HepG2 (cell line): ENCODE data around the gene OR4D9. TPM values are rescaled to one million over a fixed set of nuclear protein-coding genes. Genes with fewer than 3 reads are reported as not detected.

Experiments used
- ATAC-seq: fragments of 200-7000 bp; cut with Tn5 transposase; 3 replicates; pipeline ENCODE4 v1.9.1; 2020; ENCODE audit warnings: mild to moderate bottlenecking, moderate library complexity
- BruUV-seq: library from RNA; stranded (reverse); fragments of 400-500 nt; replicated peaks from 2 replicates; lab custom pipeline; 2021; lab: Mats Ljungman, UMichigan
- CTCF ChIA-PET: fragments of 300-600 bp; formaldehyde crosslinking; extraction: SDS; loops from one replicate; lab custom pipeline; 2021; ENCODE audit warnings: low total read pairs, inconsistent platforms, low intra/inter-chr PET ratio; lab: Yijun Ruan, JAX
- POLR2A ChIA-PET: fragments of 350-600 bp; sonication (Branson Sonifier 250); formaldehyde crosslinking; loops from one replicate; lab custom pipeline; 2020; ENCODE audit warnings: antibody characterized with exemption, inconsistent platforms; lab: Yijun Ruan, JAX
- DNase-seq: peaks from one replicate; pipeline ENCODE4 v3.0.0-alpha.2; 2015; ENCODE audit warnings: low spot score
- FAIRE-seq: peaks from 3 replicates; lab custom pipeline; 2011; peaks lifted over from hg19 to GRCh38; lab: Jason Lieb, UNC
- H2AFZ ChIP-seq: one replicate; pipeline ENCODE4 v1.6.1; 2011; ENCODE audit warnings: low read length, inconsistent platforms
- H3K27ac ChIP-seq: fragments of 300-600 bp; 3 replicates; pipeline ENCODE4 v1.8.0; 2011; ENCODE audit warnings: mixed run types, mild to moderate bottlenecking, mixed read lengths, low read length, inconsistent platforms; ENCODE audit not compliant: insufficient read depth; ENCODE audit errors: extremely low read length
- H3K27me3 ChIP-seq, 2 experiments: fragments of 200-600 bp in 1 of 2; 2 replicates in 1 of 2; 3 replicates in 1 of 2; pipeline versions ENCODE4 v1.6.0 to v1.8.0; 2011; ENCODE audit warnings: low read length in 2 of 2, mild to moderate bottlenecking in 2 of 2, moderate library complexity in 2 of 2, inconsistent platforms in 1 of 2; ENCODE audit not compliant: insufficient read depth in 2 of 2, control insufficient read depth in 1 of 2
- H3K36me3 ChIP-seq, 2 experiments: fragments of 200-600 bp in 1 of 2; replicated peaks in 1 of 2; 2 replicates in 1 of 2; 3 replicates in 1 of 2; pipeline versions ENCODE4 v1.5.1 to v1.8.0; 2011; ENCODE audit warnings: low read length in 2 of 2, inconsistent platforms in 1 of 2; ENCODE audit not compliant: insufficient read depth in 2 of 2, control insufficient read depth in 1 of 2
- H3K4me1 ChIP-seq: 2 replicates; pipeline ENCODE4 v1.5.1; 2012; ENCODE audit warnings: low read length, inconsistent platforms; ENCODE audit not compliant: insufficient read depth
- H3K4me2 ChIP-seq: 2 replicates; pipeline ENCODE4 v1.6.0; 2011; ENCODE audit warnings: low read depth, low read length, inconsistent platforms
- H3K4me3 ChIP-seq, 3 experiments: fragments of 200-600 bp in 1 of 3; sonication (generic), shearing (Covaris generic) in 1 of 3; replicated peaks in 1 of 3; 2 replicates each; pipeline ENCODE4 v1.5.1; 2011 to 2016; ENCODE audit warnings: low read length in 3 of 3, inconsistent platforms in 2 of 3, low read depth in 2 of 3, mild to moderate bottlenecking in 2 of 3, control low read depth in 1 of 3, mixed read lengths in 1 of 3; ENCODE audit not compliant: insufficient read depth in 1 of 3
- H3K79me2 ChIP-seq: one replicate; pipeline ENCODE4 v1.6.1; 2011; ENCODE audit warnings: low read length, inconsistent platforms; ENCODE audit not compliant: insufficient read depth
- H3K9ac ChIP-seq: 2 replicates; pipeline ENCODE4 v1.6.0; 2011; ENCODE audit warnings: mild to moderate bottlenecking, low read depth, low read length, inconsistent platforms; ENCODE audit not compliant: insufficient read depth
- H3K9me3 ChIP-seq: 2 replicates; pipeline ENCODE4 v1.5.1; 2012; ENCODE audit warnings: mild to moderate bottlenecking, low read length
- H4K20me1 ChIP-seq: 2 replicates; pipeline ENCODE4 v1.6.0; 2011; ENCODE audit warnings: inconsistent platforms, mild to moderate bottlenecking, low read length, moderate library complexity; ENCODE audit not compliant: insufficient read depth
- GATA4 ChIP-seq: sonication (generic); IDR thresholded peaks from 2 replicates; pipeline ENCODE4 v1.6.1; 2016; ENCODE audit warnings: antibody characterized with exemption, low read depth, borderline replicate concordance
- PHF8 ChIP-seq: sonication (generic); formaldehyde crosslinking; IDR thresholded peaks from 2 replicates; pipeline ENCODE4 v1.5.0; 2020; ENCODE audit warnings: missing genetic modification reagents
- ZNF3 ChIP-seq: IDR thresholded peaks from 2 replicates; pipeline ENCODE4 v1.7.0; 2017; ENCODE audit warnings: inconsistent platforms
- ZNF333 ChIP-seq: sonication (generic); formaldehyde crosslinking; IDR thresholded peaks from 2 replicates; pipeline ENCODE4 v1.4.0; 2020; ENCODE audit warnings: mild to moderate bottlenecking, missing genetic modification reagents, borderline replicate concordance
- ZNF451 ChIP-seq: sonication (generic); formaldehyde crosslinking; IDR thresholded peaks from 2 replicates; pipeline ENCODE4 v1.5.0; 2020; ENCODE audit warnings: mild to moderate bottlenecking, missing genetic modification reagents
- ZNF558 ChIP-seq: sonication (generic); formaldehyde crosslinking; IDR thresholded peaks from 2 replicates; pipeline ENCODE4 v1.9.0; 2022; ENCODE audit warnings: mild to moderate bottlenecking, missing genetic modification reagents, borderline replicate concordance
- ZNF569 ChIP-seq: sonication (generic); formaldehyde crosslinking; IDR thresholded peaks from 2 replicates; pipeline ENCODE4 v1.5.0; 2020; ENCODE audit warnings: mild to moderate bottlenecking, missing genetic modification reagents, moderate library complexity, borderline replicate concordance
- ZNF766 ChIP-seq: sonication (generic); formaldehyde crosslinking; IDR thresholded peaks from 2 replicates; pipeline ENCODE4 v1.5.0; 2020; ENCODE audit warnings: missing genetic modification reagents, borderline replicate concordance
- ZSCAN20 ChIP-seq: sonication (generic); formaldehyde crosslinking; IDR thresholded peaks from 2 replicates; pipeline ENCODE4 v1.4.0; 2020; ENCODE audit warnings: missing genetic modification reagents, mild to moderate bottlenecking, borderline replicate concordance
- WGBS: methylation state at CpG from one replicate; pipeline ENCODE4 v1.1.6; 2017; ENCODE audit warnings: low lambda C conversion rate; 5-methylcytosine and 5-hydroxymethylcytosine counted together
- in situ Hi-C: cut with HindIII; loops from 2 replicates; pipeline ENCODE4 v1.10.0; 2017; ENCODE audit warnings: low pct_unique_long_range_greater_than_20kb; ENCODE audit not compliant: extremely low pct_ligation_motif_present
- intact Hi-C: fragments of 100-400 bp; cut with micrococcal nuclease; formaldehyde crosslinking; loops from one replicate; pipeline ENCODE4 v1.10.0; 2022; ENCODE audit not compliant: unreplicated experiment
- polyA plus RNA-seq, 8 experiments: library from polyadenylated mRNA; depleted of rRNA in 3 of 8; stranded (reverse) in 7 of 8; unstranded in 1 of 8; fragments of >200 nt; fragmentation: Illumina TruSeq in 4 of 8; extraction: Trizol in 4 of 8; gene quantifications; 2 replicates each; pipeline versions ENCODE4 v1.2.1 to v1.2.3, GENCODE V29; 2011 to 2016; ENCODE audit warnings: low read depth in 4 of 8, missing spikeins in 1 of 8, mixed read lengths in 1 of 8; ENCODE audit not compliant: insufficient read depth in 1 of 8
- total RNA-seq, 5 experiments: library from RNA; depleted of rRNA; stranded (reverse); fragments of >200 nt; fragmentation: Illumina TruSeq; extraction: Trizol; gene quantifications; 2 replicates each; pipeline ENCODE4 v1.2.3, GENCODE V29; 2016; ENCODE audit warnings: low read depth in 1 of 5
- TF ChIP-seq, protein P1 (sequence below): sonication (generic); formaldehyde crosslinking; IDR thresholded peaks from 2 replicates; pipeline ENCODE4 v1.4.0; 2020; ENCODE audit warnings: missing genetic modification reagents
- TF ChIP-seq, protein P2 (sequence below): sonication (generic); formaldehyde crosslinking; IDR thresholded peaks from 2 replicates; pipeline ENCODE4 v1.9.0; 2021; ENCODE audit warnings: missing genetic modification reagents, borderline replicate concordance
- TF ChIP-seq, protein P3 (sequence below): sonication (generic); formaldehyde crosslinking; IDR thresholded peaks from 2 replicates; pipeline ENCODE4 v1.5.1; 2020; ENCODE audit warnings: mild to moderate bottlenecking, moderate library complexity, missing genetic modification reagents
- TF ChIP-seq, protein P4 (sequence below), 2 experiments: sonication (generic) in 1 of 2; formaldehyde crosslinking in 1 of 2; IDR thresholded peaks; 2 replicates each; pipeline versions ENCODE4 v1.5.1 to v1.6.1; 2011 to 2020; ENCODE audit warnings: borderline replicate concordance in 1 of 2, low read depth in 1 of 2, low read length in 1 of 2, mild to moderate bottlenecking in 1 of 2, missing genetic modification reagents in 1 of 2, moderate library complexity in 1 of 2

OR4D9 gene
- total and polyA plus RNA-seq, 2 of the 13 experiments (the other 11 are each of a cell fraction or from before 2014, with no cell fraction given), result not detected

DNA sequence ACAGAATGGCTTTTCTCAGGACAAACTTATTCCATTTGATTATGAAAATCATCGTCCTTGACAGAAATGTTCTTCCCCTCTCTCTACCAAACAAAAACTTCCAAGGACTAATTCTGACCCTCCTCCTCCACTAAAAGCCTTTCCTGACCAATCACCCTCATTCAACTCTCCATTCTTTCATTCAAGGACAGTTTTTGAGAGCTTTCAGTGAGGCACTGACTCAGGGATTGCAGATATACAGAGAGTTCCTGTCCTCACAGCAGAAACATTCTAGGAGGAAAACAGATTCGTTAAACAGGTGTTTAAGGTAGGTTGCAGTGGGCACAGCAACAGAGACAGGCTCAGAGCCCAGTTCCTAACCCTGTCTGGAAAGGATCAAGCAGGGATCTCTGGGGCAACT, 41.5 kb downstream of the OR4D9 start:
- Histone ChIP-seq H3K9me3 (no peaks in the 10 kb centered on the region), H3K79me2 (no peaks in the 10 kb centered on the region), H3K27me3 (no peaks in the 10 kb centered on the region; a peak in 1 of 5 replicates), H4K20me1 (no peaks in the 10 kb centered on the region)
- no TSS peak for BruUV-seq
- intact Hi-C loops, result loop anchor here (5.0 kb wide), 2 partner anchors 129 to 249 kb away; no protein-coding TSS in a partner anchor
- DNase-seq, result no peak
- no peak for TF ChIP-seq ZNF333
- no peak for TF ChIP-seq ZNF451 (CRISPR knock-in tag)
- TF ChIP-seq, protein P1, sequence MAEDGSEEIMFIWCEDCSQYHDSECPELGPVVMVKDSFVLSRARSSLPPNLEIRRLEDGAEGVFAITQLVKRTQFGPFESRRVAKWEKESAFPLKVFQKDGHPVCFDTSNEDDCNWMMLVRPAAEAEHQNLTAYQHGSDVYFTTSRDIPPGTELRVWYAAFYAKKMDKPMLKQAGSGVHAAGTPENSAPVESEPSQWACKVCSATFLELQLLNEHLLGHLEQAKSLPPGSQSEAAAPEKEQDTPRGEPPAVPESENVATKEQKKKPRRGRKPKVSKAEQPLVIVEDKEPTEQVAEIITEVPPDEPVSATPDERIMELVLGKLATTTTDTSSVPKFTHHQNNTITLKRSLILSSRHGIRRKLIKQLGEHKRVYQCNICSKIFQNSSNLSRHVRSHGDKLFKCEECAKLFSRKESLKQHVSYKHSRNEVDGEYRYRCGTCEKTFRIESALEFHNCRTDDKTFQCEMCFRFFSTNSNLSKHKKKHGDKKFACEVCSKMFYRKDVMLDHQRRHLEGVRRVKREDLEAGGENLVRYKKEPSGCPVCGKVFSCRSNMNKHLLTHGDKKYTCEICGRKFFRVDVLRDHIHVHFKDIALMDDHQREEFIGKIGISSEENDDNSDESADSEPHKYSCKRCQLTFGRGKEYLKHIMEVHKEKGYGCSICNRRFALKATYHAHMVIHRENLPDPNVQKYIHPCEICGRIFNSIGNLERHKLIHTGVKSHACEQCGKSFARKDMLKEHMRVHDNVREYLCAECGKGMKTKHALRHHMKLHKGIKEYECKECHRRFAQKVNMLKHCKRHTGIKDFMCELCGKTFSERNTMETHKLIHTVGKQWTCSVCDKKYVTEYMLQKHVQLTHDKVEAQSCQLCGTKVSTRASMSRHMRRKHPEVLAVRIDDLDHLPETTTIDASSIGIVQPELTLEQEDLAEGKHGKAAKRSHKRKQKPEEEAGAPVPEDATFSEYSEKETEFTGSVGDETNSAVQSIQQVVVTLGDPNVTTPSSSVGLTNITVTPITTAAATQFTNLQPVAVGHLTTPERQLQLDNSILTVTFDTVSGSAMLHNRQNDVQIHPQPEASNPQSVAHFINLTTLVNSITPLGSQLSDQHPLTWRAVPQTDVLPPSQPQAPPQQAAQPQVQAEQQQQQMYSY (CRISPR knock-in tag), result no peak
- no peak for TF ChIP-seq ZNF569 (CRISPR knock-in tag)
- no peak for TF ChIP-seq ZNF3 (CRISPR knock-in tag)
- TF ChIP-seq, protein P2, sequence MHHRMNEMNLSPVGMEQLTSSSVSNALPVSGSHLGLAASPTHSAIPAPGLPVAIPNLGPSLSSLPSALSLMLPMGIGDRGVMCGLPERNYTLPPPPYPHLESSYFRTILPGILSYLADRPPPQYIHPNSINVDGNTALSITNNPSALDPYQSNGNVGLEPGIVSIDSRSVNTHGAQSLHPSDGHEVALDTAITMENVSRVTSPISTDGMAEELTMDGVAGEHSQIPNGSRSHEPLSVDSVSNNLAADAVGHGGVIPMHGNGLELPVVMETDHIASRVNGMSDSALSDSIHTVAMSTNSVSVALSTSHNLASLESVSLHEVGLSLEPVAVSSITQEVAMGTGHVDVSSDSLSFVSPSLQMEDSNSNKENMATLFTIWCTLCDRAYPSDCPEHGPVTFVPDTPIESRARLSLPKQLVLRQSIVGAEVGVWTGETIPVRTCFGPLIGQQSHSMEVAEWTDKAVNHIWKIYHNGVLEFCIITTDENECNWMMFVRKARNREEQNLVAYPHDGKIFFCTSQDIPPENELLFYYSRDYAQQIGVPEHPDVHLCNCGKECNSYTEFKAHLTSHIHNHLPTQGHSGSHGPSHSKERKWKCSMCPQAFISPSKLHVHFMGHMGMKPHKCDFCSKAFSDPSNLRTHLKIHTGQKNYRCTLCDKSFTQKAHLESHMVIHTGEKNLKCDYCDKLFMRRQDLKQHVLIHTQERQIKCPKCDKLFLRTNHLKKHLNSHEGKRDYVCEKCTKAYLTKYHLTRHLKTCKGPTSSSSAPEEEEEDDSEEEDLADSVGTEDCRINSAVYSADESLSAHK, result no peak
- TF ChIP-seq ZNF558 (CRISPR knock-in tag), result no peak
- TF ChIP-seq ZSCAN20 (CRISPR knock-in tag), result no peak
- TF ChIP-seq GATA4, result no peak
- TF ChIP-seq ZNF766, result no peak
- TF ChIP-seq, protein P3, sequence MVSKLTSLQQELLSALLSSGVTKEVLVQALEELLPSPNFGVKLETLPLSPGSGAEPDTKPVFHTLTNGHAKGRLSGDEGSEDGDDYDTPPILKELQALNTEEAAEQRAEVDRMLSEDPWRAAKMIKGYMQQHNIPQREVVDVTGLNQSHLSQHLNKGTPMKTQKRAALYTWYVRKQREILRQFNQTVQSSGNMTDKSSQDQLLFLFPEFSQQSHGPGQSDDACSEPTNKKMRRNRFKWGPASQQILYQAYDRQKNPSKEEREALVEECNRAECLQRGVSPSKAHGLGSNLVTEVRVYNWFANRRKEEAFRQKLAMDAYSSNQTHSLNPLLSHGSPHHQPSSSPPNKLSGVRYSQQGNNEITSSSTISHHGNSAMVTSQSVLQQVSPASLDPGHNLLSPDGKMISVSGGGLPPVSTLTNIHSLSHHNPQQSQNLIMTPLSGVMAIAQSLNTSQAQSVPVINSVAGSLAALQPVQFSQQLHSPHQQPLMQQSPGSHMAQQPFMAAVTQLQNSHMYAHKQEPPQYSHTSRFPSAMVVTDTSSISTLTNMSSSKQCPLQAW (CRISPR knock-in tag), result no peak
- no peak for TF ChIP-seq PHF8
- TF ChIP-seq, protein P4, sequence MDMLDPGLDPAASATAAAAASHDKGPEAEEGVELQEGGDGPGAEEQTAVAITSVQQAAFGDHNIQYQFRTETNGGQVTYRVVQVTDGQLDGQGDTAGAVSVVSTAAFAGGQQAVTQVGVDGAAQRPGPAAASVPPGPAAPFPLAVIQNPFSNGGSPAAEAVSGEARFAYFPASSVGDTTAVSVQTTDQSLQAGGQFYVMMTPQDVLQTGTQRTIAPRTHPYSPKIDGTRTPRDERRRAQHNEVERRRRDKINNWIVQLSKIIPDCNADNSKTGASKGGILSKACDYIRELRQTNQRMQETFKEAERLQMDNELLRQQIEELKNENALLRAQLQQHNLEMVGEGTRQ (IDR thresholded peaks at IDR 0.05; ENCODE audit: low read depth, low read length), result no peak
- TF ChIP-seq, protein P4 (CRISPR knock-in tag; IDR thresholded peaks at IDR 0.05; ENCODE audit: borderline replicate concordance), result no peak
- TF ChIP-seq, all 625 proteins: peak for 0
- H3K27ac ChIP-seq, result no peak overlapping the region
- 22% methylated on average over 2 of the region's 2 CpGs for WGBS
- no peak overlapping the region for H2AFZ ChIP-seq
- ATAC-seq, result no peak
- H3K9ac ChIP-seq, result no peak overlapping the region
- no peak for FAIRE-seq
- POLR2A ChIA-PET, result no interaction called here
- peak overlapping the region; percentile 84 for H3K4me2 ChIP-seq
- no peaks in the 10 kb centered on the region for H3K36me3 ChIP-seq
- in situ Hi-C loops, result no loop called here
- peaks cover 34% of the 10 kb centered on the region for H3K4me1 ChIP-seq
- peak overlapping the region in 1 of 3 experiments; percentile 26; a peak in 1 of 6 replicates for H3K4me3 ChIP-seq
- CTCF ChIA-PET, result no interaction called here
